ENCODE results near the gene GPNMB.
A peak's percentile ranks its signal among the peaks of the same experiment; 100 is the strongest.

The GPNMB gene

DNA sequence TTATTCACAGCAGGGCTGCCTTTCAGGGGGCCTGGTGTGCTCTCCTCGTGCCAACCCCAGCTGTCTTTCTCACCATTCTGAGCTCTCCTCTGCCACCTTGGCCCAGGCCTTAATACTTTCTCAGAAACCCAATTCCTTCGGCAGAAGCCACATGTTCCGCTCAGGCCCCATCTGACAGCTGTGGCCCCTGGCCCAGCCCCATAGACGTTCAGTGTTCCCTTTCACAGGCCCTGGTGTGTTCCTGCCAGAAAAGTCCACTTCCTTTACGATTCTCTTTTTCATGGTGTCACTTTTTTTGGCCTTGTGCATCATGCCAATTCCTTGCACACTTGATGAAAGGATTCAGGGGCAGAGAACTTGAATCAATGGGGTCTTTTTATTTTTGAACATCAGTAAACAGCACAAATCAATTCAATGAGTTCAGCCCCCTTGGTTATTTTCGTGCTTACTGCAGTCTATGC is 15.9 kb upstream of the GPNMB start:
- no peak for DNase-seq (ENCODE audit: low read depth)

DNA sequence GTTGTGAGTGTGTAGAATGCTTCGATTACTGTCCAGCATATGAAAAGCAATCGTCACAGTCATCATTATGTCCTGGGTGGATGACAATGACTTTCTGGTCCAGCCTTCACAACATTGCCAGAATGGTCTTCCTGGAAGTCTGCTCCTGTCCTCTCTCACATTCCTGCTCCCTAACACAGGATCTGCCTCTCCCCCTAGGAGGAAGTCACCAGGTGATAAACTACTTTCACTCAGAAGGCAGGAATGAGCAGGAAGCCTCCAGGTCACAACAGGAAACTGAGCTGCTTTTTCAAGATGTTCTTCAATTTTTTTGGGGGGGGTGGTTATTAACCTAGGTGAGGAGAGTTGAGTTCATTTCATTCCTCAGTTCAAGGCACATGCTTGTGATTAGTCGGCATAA is 13.6 kb upstream of the GPNMB start:
- no peak for DNase-seq (ENCODE audit: low read depth)

DNA sequence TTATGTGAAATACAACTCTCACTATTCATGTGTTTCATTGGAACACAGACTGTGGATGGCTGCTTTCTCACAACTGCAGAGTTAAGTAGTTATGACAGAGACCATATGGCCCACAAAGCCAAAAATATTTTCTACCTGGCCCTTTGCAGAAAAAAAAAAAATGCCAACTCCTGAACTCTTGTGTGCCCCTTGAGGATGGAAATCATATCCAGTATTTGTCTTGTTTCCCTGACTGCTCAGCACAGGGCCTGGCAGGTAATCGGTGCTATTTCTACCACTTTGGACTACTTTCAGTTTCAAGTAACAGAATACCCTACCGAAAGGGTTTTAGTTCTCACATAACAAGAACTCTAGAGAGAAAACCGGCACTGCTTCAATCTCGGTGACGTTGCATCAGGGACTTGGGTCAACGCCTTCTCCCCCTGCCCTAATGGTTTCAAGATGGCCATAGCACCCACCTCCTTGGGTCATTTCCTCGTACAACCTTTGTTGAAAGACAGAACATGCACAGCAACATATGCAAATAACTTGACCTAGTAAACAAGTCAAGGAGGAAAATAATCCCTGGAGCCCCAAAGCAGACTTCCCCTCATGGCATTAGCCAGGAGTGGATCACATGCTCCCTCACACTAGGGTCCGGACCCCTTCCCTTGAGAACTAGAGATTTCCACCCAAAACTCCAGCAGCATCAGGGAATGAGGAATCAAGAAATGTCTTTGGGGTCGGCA is 11.8 kb upstream of the GPNMB start:
- DNase-seq (ENCODE audit: low read depth), result no peak

DNA sequence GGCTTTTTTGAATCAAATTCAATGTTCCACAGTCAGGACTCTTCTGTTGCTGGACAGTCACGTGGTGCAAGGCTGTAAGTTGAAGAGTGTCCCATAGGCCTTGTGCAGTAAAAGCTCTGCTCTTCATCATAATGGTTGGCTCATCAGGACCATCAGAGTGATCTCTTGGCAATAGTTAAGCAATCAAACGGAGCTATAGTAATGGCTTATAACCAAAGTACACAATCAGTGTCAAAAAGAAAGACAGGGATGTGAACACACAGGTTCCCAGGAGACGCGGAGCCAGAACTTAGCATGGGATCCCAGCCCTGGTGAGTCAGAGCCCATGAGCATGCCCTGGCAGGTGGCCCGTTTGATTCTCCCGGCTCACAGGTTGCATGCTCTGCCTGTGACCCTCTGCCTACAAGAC is 10.8 kb upstream of the GPNMB start:
- no peak for DNase-seq (ENCODE audit: low read depth)

DNA sequence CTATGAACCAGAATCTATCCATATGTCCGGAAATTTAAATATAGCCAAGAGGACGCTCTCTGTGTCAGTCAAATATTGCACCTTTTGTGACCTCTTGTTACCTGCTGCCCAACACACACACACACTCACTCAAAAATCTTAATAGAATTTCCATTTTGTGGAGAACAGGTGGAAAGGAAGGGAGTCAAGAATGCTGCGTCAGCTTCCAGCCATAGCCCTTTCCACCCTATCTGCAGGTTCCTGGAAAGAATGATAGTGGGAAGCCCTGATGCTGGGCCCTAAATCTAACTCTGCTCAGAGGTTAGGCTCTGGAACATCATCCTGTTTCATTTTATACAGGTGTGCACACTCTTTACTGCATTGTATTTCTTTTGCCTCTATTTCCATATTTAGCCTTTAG is 9.6 kb upstream of the GPNMB start:
- DNase-seq (ENCODE audit: low read depth), result no peak

DNA sequence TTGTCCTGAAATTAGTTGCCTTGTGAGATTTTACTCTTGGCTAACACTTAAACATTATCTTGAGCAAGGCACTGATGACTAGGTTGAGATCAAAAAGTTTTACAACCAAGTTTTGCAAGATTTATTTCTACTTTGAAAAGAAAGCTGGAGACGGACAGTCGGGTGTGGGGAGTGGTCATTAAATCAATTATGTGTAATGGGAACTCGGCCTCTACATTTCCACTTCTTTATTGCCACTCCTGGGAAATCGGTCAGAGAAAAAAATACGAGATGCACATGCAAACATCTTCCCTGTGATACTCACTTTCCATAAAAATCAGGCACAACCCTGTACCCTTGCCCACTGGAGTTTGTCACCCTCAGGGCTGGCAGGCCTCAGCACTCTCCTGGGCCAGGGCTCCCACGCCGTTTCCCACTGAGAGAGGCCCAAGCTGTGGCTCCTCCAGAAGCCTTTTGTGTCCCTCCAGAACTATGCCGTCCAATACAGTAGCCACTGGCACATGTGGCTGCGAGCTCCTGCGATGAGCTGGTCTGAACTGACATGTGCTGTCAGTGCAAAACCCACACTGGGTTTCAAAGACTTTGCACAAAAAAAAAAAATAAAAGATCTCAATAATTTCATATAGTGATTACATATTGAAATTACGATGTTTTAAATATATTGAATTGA is 7.5 kb upstream of the GPNMB start:
- no peak for DNase-seq (ENCODE audit: low read depth)

DNA sequence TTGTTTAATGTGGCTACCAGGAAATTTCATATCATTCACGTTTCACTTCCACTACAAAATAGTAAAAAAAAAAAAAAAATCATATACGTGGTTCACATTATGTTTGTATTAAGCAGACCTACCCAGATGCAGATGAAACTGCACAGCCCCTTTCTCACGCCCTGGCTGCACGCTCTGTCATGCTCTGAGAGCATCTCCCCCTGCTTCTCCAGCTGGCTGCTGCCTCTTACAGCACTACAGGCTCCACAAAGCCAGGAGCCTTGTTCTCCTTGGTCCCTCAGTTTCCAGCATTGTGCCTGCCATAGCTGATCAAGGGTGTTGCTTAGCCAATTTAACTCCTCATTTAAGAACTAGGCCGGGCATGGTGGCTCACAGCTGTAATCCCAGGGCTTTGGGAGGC is 6.9 kb upstream of the GPNMB start:
- no peak for DNase-seq (ENCODE audit: low read depth)

DNA sequence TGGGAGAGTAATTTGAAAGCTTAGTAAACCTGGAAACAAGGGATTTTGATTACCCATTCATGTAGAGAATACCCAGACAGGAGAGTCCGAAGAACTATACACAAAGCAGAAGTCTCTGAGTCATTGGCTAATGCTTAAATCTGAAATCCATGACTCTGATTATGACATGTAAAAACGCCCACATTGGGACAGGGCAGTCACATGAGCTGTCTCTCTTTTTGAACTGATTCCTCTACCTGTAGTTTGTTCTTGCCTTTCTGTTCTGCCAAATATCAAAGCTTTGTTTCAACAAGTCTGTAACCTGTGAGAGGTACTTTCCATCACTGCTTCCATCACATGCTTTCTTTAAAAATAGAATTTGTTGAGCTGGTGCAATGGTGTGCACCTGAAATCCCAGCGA is 4.3 kb upstream of the GPNMB start:
- DNase-seq (ENCODE audit: low read depth), result no peak

DNA sequence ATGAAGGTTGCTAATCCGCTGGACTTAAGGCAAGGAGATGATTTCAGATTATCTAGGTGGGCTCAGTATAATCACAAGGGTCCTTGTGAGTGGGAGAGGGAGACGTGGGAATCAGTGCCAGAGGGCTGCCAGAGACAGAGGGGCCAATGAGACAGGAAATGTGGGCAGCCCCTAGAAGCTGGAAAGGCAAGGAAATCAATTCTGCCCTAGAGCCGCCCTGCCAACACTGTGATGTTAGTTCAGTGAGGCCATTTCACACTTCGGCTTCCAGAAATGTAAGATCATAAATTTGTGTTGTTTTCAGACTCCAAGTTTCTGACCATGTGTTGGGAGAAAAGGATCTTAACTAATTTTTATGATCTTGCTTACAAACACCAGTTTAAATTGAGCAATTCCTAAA is 3.6 kb upstream of the GPNMB start:
- DNase-seq (ENCODE audit: low read depth), result no peak

DNA sequence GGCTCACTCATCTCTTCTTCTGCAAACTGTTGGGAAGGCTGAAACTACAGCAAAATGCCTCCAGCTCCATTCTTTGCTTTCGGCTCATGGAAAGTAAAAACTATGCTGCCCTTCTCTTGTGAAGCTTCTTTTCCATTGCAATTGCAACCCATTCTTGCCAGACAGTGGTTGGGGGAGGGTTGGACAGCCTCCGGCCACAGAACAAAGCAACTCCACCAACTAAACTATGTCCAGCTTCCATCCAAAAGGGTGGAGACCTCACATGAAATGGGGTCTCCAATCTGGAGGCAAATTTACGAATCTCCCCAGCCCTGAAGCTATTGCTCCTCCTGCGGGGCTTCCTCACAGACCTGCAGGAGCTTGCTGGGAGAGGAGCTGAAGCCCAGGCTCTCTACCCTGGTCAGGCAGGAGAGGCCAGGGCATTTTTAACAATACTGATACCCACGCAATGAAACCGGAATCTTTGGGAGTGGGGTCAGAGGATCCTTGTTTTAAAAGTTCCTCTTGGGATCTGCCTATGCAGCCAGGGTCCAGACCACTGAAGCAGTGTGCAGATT is 549 bp downstream of the GPNMB start:
- DNase-seq (ENCODE audit: low read depth), result no peak

DNA sequence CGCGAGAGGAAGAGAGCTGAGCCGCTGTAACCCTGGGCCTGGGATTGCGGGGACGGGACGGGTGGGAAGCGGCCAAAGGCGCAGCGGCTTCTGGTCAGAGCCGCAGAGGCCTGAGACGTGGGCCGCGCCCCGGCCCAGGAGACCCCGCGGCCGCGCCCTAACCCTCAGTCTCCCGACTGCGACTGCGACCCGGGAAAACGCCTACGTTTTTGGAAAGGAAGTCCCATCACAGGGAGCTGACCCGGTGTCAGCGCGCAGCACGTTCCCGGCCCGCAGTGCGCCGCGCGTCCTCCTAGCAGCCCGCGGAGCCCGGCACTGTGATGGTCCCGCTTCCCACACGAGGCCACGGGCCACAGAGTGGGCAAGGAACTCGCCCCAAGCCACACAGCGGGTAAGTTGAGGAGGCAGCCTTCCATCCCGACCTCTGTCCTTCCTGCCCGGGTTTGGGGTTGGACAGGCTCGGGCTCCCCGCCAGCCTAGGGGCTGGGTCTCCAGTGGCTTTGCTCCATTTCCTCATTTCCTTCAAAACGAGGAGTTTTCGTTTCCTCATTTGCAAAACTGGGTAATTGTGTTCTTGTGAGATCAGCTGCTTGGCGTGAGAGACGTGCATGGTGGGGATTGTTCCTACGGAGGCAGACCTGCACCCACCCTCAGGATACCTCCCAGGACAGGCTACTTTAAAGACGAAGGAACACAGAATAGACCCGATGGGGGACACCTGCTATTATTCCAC is 1.2 kb downstream of the GPNMB start:
- no peak for DNase-seq (ENCODE audit: low read depth)

DNA sequence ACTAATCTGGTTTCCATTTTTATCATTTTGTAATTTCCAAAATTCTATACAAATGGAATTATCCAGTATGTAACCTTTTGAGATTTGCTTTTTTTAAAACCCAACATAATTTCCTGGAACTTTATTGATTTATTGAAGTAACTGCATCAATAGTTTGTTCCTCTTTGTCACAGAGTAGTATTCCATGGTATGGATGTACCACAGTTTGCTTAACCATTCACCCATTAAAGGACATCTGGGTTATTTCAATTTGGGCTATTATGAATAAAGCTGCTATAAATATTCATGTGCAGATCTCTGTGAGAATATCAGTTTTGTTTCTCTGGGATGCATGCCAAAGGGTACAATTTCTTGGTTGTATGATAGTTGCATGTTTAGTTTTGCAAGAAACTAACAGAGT is 2.9 kb downstream of the GPNMB start:
- DNase-seq (ENCODE audit: low read depth), result no peak

DNA sequence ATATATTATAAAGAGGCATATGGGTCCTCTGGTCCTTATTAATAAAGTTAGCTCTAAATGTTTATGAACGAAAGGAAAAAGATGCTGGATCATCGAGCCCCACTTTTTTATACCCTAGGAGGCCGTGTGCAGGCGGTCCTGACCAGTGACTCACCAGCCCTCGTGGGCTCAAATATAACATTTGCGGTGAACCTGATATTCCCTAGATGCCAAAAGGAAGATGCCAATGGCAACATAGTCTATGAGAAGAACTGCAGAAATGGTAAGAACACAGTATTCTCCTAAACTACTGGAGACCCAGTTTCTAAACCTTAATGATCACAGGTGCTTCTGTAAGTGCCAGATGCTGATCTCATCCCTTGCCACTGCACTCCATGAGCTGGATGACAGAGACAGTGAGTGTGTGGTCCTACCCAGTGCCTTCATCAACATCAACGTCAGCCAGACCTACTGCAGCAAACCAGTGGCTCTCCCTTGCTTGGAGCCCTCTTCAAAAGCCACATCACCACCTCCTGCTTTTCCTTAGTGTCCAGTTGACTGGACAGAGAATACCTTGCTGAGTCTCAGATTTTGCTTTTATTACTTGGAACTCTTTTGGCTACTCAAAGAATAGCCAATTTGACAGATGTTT is 7.6 kb downstream of the GPNMB start:
- no peak for DNase-seq (ENCODE audit: low read depth)

DNA sequence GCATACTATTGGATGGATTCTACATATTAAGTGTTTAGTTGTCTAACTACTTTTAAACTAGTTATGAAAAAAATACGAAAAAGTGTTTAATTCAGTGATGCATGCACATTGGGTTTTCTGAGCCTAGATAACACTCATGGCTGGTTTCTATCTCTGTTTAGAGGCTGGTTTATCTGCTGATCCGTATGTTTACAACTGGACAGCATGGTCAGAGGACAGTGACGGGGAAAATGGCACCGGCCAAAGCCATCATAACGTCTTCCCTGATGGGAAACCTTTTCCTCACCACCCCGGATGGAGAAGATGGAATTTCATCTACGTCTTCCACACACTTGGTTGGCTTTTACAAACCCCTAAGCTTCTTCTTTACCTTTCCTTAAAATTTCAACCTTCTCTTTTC is 10.2 kb downstream of the GPNMB start:
- DNase-seq (ENCODE audit: low read depth), result no peak

DNA sequence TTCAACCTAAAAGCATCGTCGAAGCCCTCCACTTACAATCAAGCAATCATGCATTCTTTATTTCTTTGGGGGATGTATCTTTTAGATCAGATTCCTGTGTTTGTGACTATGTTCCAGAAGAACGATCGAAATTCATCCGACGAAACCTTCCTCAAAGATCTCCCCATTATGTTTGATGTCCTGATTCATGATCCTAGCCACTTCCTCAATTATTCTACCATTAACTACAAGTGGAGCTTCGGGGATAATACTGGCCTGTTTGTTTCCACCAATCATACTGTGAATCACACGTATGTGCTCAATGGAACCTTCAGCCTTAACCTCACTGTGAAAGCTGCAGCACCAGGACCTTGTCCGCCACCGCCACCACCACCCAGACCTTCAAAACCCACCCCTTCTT is 13.8 kb downstream of the GPNMB start:
- no peak for DNase-seq (ENCODE audit: low read depth)

DNA sequence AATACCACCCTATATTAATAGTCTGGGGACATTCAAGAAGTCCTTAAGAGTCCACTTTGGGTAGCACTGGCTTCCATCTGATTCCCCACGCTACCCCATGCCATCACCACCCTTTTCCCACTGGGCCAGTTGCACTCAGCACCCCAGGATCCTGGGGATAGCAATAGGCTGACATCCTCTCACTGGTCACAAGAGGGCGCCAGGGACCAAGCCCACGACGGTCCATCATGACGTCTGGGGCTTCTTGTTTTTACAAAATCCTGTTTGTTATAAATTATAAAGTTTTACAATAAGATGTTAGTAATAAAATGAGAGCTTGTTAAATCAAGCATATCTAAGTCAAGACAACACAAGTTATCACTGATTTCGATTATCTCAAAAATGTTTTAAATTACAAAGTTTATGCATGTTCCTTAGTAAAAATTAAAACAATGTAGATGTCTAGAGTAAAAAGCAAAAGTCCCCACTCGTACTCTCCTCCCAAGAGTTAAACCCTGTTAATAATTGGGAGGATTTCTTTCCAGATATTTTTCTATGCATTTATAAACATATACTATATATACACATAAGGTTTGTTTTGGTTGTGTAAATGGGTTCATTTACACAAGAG is 15.4 kb downstream of the GPNMB start:
- DNase-seq (ENCODE audit: low read depth), result peak; percentile 53

DNA sequence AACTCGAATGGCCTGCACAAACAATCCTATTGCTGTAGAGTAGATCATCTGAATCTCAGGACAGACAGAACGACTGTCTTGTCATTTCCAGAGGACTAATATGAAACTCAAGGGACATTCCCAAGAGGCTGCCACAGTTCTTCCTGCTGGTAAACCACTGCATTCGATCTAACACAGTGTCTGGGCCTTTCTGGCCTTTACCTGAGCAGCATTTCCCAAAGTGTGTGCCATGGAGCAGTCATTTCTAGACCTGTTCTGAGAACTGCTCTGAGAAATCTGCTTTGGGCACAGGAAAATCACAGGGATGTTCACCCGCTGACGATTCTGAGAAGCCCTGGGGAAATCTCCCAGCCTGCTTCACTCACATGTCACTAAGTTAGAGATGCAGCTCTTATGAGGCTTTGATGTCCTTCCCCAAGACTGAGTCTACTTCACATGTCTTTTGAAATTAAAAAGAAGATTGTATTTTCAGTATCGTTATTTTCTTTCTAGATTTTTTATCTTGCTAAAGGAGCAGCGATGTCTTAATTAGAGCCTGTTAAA is 18.4 kb downstream of the GPNMB start:
- no peak for DNase-seq (ENCODE audit: low read depth)

DNA sequence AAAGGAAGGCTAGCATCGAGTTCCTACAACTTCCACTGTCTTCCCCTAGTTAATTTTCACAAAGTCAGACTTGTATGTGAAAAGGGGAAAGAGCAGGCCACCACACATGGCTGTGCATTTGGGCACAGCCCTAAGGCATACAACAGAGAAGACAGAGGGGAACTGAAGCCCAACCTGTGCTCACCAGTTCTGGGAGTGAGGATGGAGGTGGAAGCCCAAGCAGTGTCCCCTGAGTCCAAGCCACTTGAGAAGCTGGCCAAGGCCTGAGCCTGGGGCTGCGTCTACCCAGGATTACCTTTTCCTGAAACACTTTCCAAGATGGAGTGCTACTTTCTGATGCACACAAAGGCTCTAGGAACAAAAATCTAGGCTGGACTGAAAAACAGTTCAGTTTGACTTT is 20.3 kb downstream of the GPNMB start:
- DNase-seq (ENCODE audit: low read depth), result no peak

DNA sequence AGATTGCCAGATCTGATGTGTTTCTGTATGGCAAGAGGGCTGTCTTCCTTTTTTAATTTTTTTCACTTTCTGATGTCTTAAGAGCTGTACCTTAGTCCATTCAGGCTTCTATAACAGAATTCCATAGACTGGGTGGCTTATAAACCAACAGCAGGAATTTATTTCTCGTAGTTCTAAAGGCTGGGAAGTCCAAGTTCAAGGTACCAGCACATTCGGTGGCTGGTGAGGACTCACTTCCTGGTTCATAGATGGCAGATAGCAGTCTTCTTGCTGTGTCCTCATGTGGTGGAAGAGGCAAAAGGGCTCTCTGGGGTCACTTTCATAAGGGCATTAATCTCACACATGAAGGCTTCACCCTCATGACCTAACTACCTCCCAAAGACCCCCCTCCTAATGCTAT is 20.8 kb downstream of the GPNMB start:
- no peak for DNase-seq (ENCODE audit: low read depth)

DNA sequence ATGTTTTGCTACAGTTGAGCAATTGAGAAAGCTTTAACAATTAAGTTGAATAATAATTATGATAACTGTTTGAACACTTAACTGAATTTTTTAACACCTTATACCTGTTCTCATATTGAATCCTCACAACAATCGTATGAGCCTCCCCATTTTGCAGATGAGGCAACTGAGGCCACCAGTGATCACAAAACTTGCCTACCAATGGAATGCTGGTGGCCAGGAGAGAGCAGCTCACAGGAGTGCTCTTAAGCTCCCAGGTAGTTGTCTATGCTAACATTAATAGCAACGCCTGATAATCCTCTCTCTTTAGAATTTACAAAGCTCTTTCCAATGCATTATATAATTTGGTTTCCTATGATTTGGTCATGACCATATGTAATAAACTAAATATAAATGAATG is 21.6 kb downstream of the GPNMB start:
- no peak for DNase-seq (ENCODE audit: low read depth)

DNA sequence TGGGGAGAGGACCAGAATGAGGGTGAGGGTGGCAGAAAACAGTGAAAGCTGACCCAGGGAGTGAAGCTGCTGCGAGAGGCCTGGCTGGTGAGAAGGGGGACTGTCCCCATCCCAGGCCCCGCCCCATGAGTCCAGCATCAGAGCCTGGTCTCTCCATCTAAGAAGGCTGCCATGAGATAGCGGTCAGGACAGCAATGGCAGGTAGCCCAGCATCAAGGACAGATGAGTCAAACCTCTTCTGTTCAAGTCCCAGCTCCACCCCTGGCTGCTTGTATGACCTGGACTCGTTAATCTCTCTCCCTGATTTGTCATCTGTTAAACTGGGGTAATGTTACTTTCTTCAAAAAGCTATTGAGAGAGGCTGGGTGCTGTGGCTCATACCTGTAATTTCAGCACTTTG is 22.2 kb downstream of the GPNMB start:
- no peak for DNase-seq (ENCODE audit: low read depth)

DNA sequence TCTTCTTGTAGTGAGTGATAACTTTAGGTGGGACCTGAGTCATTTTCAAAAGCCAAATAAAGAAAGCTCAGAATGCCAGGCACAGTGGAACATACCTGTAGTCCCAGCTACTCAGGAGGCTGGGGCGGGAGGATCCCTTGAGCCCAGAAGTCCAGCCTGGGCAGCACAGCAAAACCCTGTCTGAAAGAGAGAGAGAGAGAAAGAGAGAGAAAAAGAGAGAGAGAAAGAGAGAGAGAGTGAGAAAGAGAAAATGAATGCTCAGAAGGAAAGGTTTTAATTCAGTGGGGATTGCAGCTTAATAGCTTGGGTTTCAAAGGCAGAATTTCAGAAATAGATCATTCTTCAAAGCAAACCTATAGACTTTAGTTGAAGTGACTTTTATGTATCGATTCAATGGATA is 25.7 kb downstream of the GPNMB start:
- DNase-seq (ENCODE audit: low read depth), result no peak
